ENCODE measurements around the gene EXOC7.

DNA sequence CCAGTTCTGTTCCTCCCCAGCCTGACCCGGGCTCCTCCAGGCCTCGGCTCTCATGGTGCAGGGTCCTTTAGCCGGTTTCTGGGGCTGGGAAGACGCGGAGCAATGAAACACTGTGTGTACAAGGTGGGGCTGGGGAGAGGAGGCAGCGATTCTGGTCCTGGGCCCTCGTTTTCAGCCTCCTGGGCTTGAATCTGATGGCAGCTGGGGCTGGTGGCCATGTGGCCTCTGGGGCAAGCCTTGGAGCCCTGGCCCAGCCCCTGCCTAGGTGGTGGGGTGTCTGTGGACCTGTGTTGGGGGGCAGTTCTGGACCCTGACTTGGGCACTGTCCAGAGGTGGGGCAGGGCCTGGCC lies 33.4 kb upstream of the EXOC7 start:
- TF ChIP-seq CHD2 (IDR thresholded peaks at IDR 0.05; ENCODE audit: low read length), result no peak
- no peak for TF ChIP-seq TAF1 (IDR thresholded peaks at IDR 0.05; ENCODE audit: low read depth, low read length)
- TF ChIP-seq POLR2A (IDR thresholded peaks at IDR 0.05; ENCODE audit: control extremely low read depth in 1 of 2, low read depth in 2 of 2, low read length in 2 of 2), result no peak
- no peak for TF ChIP-seq RFX5 (IDR thresholded peaks at IDR 0.05; ENCODE audit: borderline replicate concordance, low read depth, low read length)
- TF ChIP-seq CHD1 (IDR thresholded peaks at IDR 0.05; ENCODE audit: low read depth, low read length), result no peak
- TF ChIP-seq TEAD4 (IDR thresholded peaks at IDR 0.05; ENCODE audit: low read depth, low read length), result no peak
- no peak for TF ChIP-seq POLR2AphosphoS5 (IDR thresholded peaks at IDR 0.05; ENCODE audit: low read depth, low read length)

Measured in H1 (cell line).